Trophoblast cell (in vitro differentiated cells and primary cell): ENCODE measurements around the gene GLS.

Source experiments
- DNase-seq, 2 donors: peaks; one replicate each; pipeline ENCODE4 v3.0.0-alpha.2; 2016
- H2AFZ ChIP-seq: 2 replicates; pipeline ENCODE4 v1.6.1; 2013; ENCODE audit warnings: low read length, moderate library complexity, mild to moderate bottlenecking; ENCODE audit not compliant: insufficient read depth, poor library complexity
- H2AK5ac ChIP-seq: 2 replicates; pipeline ENCODE4 v1.6.1; 2013; ENCODE audit warnings: mild to moderate bottlenecking, low read length
- H2BK120ac ChIP-seq: 2 replicates; pipeline ENCODE4 v1.6.1; 2013; ENCODE audit warnings: low read length, mild to moderate bottlenecking, moderate library complexity; ENCODE audit not compliant: insufficient read depth, poor library complexity
- H2BK12ac ChIP-seq: 2 replicates; pipeline ENCODE4 v1.6.1; 2013; ENCODE audit warnings: mild to moderate bottlenecking, low read length, moderate library complexity
- H2BK5ac ChIP-seq: 2 replicates; pipeline ENCODE4 v1.6.1; 2013; ENCODE audit warnings: low read length, low read depth, moderate library complexity, mild to moderate bottlenecking; ENCODE audit not compliant: poor library complexity
- H3K14ac ChIP-seq: 2 replicates; pipeline ENCODE4 v1.6.1; 2013; ENCODE audit warnings: mild to moderate bottlenecking, low read length
- H3K18ac ChIP-seq: 2 replicates; pipeline ENCODE4 v1.6.1; 2013; ENCODE audit warnings: mild to moderate bottlenecking, low read length
- H3K23ac ChIP-seq: 2 replicates; pipeline ENCODE4 v1.6.1; 2013; ENCODE audit warnings: low read length
- H3K27ac ChIP-seq: 2 replicates; pipeline ENCODE4 v1.5.1; 2013; ENCODE audit warnings: low read depth, mild to moderate bottlenecking, inconsistent platforms, low read length, moderate library complexity
- H3K27me3 ChIP-seq: 2 replicates; pipeline ENCODE4 v1.6.1; 2013; ENCODE audit warnings: inconsistent platforms, mild to moderate bottlenecking, low read length, moderate library complexity; ENCODE audit not compliant: insufficient read depth
- H3K36me3 ChIP-seq, 2 experiments: 1 replicate in 1 of 2; 2 replicates in 1 of 2; pipeline ENCODE4 v1.6.1; 2013; ENCODE audit warnings: low read length in 2 of 2, mild to moderate bottlenecking in 2 of 2, moderate library complexity in 1 of 2; ENCODE audit not compliant: insufficient read depth in 2 of 2, control insufficient read depth in 1 of 2
- H3K4ac ChIP-seq: 2 replicates; pipeline ENCODE4 v1.6.1; 2013; ENCODE audit warnings: low read depth, mild to moderate bottlenecking, low read length, moderate library complexity
- H3K4me1 ChIP-seq, 2 experiments: 1 replicate in 1 of 2; 2 replicates in 1 of 2; pipeline ENCODE4 v1.6.1; 2013; ENCODE audit warnings: low read length in 2 of 2, mild to moderate bottlenecking in 2 of 2, moderate library complexity in 1 of 2; ENCODE audit not compliant: insufficient read depth in 2 of 2, control insufficient read depth in 1 of 2
- H3K4me2 ChIP-seq: 2 replicates; pipeline ENCODE4 v1.6.1; 2013; ENCODE audit warnings: inconsistent platforms, mild to moderate bottlenecking, low read length, moderate library complexity
- H3K4me3 ChIP-seq: 2 replicates; pipeline ENCODE4 v1.5.1; 2013; ENCODE audit warnings: mild to moderate bottlenecking, low read depth, low read length, inconsistent platforms
- H3K79me1 ChIP-seq: one replicate; pipeline ENCODE4 v1.6.1; 2013; ENCODE audit warnings: low read length
- H3K79me2 ChIP-seq: 2 replicates; pipeline ENCODE4 v1.6.1; 2013; ENCODE audit warnings: low read length, mild to moderate bottlenecking; ENCODE audit not compliant: control insufficient read depth, insufficient read depth, poor library complexity
- H3K9ac ChIP-seq: 2 replicates; pipeline ENCODE4 v1.6.1; 2013; ENCODE audit warnings: mild to moderate bottlenecking, low read length
- H3K9me3 ChIP-seq: 2 replicates; pipeline ENCODE4 v1.6.1; 2013; ENCODE audit warnings: low read depth, mild to moderate bottlenecking, control low read depth, inconsistent platforms, low read length; ENCODE audit not compliant: insufficient read depth
- H4K12ac ChIP-seq: 2 replicates; pipeline ENCODE4 v1.6.1; 2013; ENCODE audit warnings: low read depth, mild to moderate bottlenecking, low read length, moderate library complexity
- H4K8ac ChIP-seq: 2 replicates; pipeline ENCODE4 v1.6.1; 2013; ENCODE audit warnings: low read depth, mild to moderate bottlenecking, low read length, moderate library complexity
- H4K91ac ChIP-seq: one replicate; pipeline ENCODE4 v1.6.1; 2013; ENCODE audit warnings: low read depth, mild to moderate bottlenecking, low read length, moderate library complexity
- WGBS: extraction: QIAGEN DNeasy Blood & Tissue Kit; methylation state at CpG from one replicate; pipeline ENCODE4 v1.1.7; 2013; ENCODE audit warnings: missing lambda C conversion rate; ENCODE audit not compliant: insufficient read length, insufficient coverage; ENCODE audit errors: extremely low coverage; 5-methylcytosine and 5-hydroxymethylcytosine counted together

The GLS gene

GRCh38 chr2:190840569-190841172, 40.0 kb upstream of the GLS start:
- H4K8ac ChIP-seq: no peak overlapping the region
- no peak overlapping the region for H2AK5ac ChIP-seq
- H2BK120ac ChIP-seq: no peak overlapping the region
- no peaks in the 10 kb centered on the region for H3K36me3 ChIP-seq
- no peak overlapping the region for H3K18ac ChIP-seq
- H3K4ac ChIP-seq: no peak overlapping the region
- no peak overlapping the region for H2BK5ac ChIP-seq
- no peak overlapping the region for H2BK12ac ChIP-seq
- H3K4me2 ChIP-seq: no peak overlapping the region
- peaks cover 3% of the 10 kb centered on the region for H3K79me1 ChIP-seq
- H4K91ac ChIP-seq: no peak overlapping the region
- H3K14ac ChIP-seq: no peak overlapping the region
- no peak overlapping the region for H3K27ac ChIP-seq
- no peak overlapping the region for H3K9ac ChIP-seq
- H3K9me3 ChIP-seq: no peaks in the 10 kb centered on the region
- peaks cover 0 to 9% of the 10 kb centered on the region in 2 experiments for H3K4me1 ChIP-seq
- no CpG with 5 or more reads among the region's 4 CpGs for WGBS
- DNase-seq: no peak
- H3K79me2 ChIP-seq: no peaks in the 10 kb centered on the region
- no peak overlapping the region for H2AFZ ChIP-seq
- no peak overlapping the region for H3K4me3 ChIP-seq
- H4K12ac ChIP-seq: no peak overlapping the region
- no peaks in the 10 kb centered on the region for H3K27me3 ChIP-seq
- H3K23ac ChIP-seq: no peak overlapping the region

- Histone ChIP-seq H3K4me2 (no peak overlapping the region), H3K79me2 (no peaks in the 10 kb centered on the region), H3K79me1 (peaks cover 2% of the 10 kb centered on the region), H2AFZ (no peak overlapping the region), H3K27me3 (no peaks in the 10 kb centered on the region), H3K4ac (no peak overlapping the region), H3K4me1 (peaks cover 0 to 9% of the 10 kb centered on the region in 2 experiments), H3K9ac (no peak overlapping the region), H2BK12ac (no peak overlapping the region), H4K91ac (no peak overlapping the region), H3K9me3 (no peaks in the 10 kb centered on the region), H2AK5ac (no peak overlapping the region), H3K14ac (peak overlapping the region; percentile 32), H2BK120ac (no peak overlapping the region), H3K18ac (no peak overlapping the region), H4K8ac (no peak overlapping the region), H3K36me3 (no peaks in the 10 kb centered on the region), H2BK5ac (no peak overlapping the region), H3K23ac (no peak overlapping the region), H3K27ac (no peak overlapping the region), H4K12ac (no peak overlapping the region), H3K4me3 (no peak overlapping the region)
- WGBS: 100% methylated on average over 2 of the region's 8 CpGs
- no peak for DNase-seq
Observed at GRCh38 chr2:190841707-190842505, 38.7 kb upstream of the GLS start.

DNA sequence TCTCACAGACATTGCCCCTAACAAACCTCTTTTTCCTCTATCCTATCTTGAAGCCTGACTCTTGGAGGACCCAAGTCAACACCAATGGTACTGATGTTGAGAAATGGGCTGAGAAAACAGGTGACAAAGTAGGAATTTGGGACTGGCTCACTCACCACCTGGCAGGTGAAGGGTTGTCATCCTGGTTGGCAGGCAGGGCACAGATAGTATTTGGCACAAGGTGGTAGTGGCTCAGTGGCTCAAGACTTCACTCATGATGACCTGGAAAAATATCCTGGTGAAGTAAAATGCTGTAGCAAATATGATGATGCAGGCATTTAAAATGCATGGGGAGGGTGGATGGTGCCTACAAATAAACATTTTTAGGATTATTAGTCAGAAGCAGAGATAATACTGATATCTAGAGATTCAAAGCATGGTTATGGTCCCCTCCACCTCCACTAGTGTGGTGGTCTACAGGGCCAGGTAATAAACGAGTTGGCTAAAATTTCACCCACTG, 38.0 kb upstream of the GLS start:
- no CpG with 5 or more reads among the region's 1 CpG for WGBS
- no peak overlapping the region for H3K14ac ChIP-seq
- H2BK120ac ChIP-seq: no peak overlapping the region
- no peak overlapping the region for H4K8ac ChIP-seq
- no peak for DNase-seq
- H3K79me1 ChIP-seq: peaks cover 2% of the 10 kb centered on the region
- no peak overlapping the region for H2BK5ac ChIP-seq
- H4K91ac ChIP-seq: no peak overlapping the region
- no peak overlapping the region for H3K27ac ChIP-seq
- no peaks in the 10 kb centered on the region for H3K27me3 ChIP-seq
- no peaks in the 10 kb centered on the region for H3K36me3 ChIP-seq
- H3K23ac ChIP-seq: no peak overlapping the region
- no peak overlapping the region for H2AFZ ChIP-seq
- H3K4ac ChIP-seq: no peak overlapping the region
- no peak overlapping the region for H2BK12ac ChIP-seq
- H3K4me3 ChIP-seq: no peak overlapping the region
- H2AK5ac ChIP-seq: no peak overlapping the region
- H3K18ac ChIP-seq: no peak overlapping the region
- H3K4me1 ChIP-seq: peaks cover 0 to 9% of the 10 kb centered on the region in 2 experiments
- no peak overlapping the region for H4K12ac ChIP-seq
- H3K9ac ChIP-seq: no peak overlapping the region
- H3K4me2 ChIP-seq: no peak overlapping the region
- no peaks in the 10 kb centered on the region for H3K79me2 ChIP-seq
- H3K9me3 ChIP-seq: no peaks in the 10 kb centered on the region

GRCh38 chr2:190843890-190844699, 36.5 kb upstream of the GLS start:
- Histone ChIP-seq H3K79me2 (no peaks in the 10 kb centered on the region), H3K79me1 (no peaks in the 10 kb centered on the region), H2BK12ac (no peak overlapping the region), H3K4me3 (no peak overlapping the region), H3K4me1 (peaks cover 0 to 7% of the 10 kb centered on the region in 2 experiments), H4K8ac (no peak overlapping the region), H3K18ac (no peak overlapping the region), H2AFZ (no peak overlapping the region), H3K36me3 (no peaks in the 10 kb centered on the region), H3K27me3 (no peaks in the 10 kb centered on the region), H4K12ac (no peak overlapping the region), H3K27ac (no peak overlapping the region), H3K4ac (no peak overlapping the region), H2BK120ac (no peak overlapping the region), H3K4me2 (no peak overlapping the region), H2BK5ac (no peak overlapping the region), H3K9ac (no peak overlapping the region), H3K14ac (no peak overlapping the region), H3K9me3 (no peaks in the 10 kb centered on the region), H3K23ac (no peak overlapping the region), H4K91ac (no peak overlapping the region), H2AK5ac (no peak overlapping the region)
- WGBS: no CpG with 5 or more reads among the region's 3 CpGs
- peak in 1 of 2 donors; percentile 7 for DNase-seq
